HL-60 (cell line): Measurements from ENCODE around the gene CASP3.

ENCODE experiments used
- DNase-seq, 2 experiments: peaks; one replicate each; pipeline ENCODE4 v3.0.0-alpha.2; 2010 to 2020; ENCODE audit warnings: low read depth in 1 of 2, low spot score in 1 of 2
- H3K27ac ChIP-seq: fragments of 250-450 bp; sonication (Bioruptor Pico); replicated peaks from 2 replicates; pipeline ENCODE4 v1.5.1; 2020; ENCODE audit warnings: mild to moderate bottlenecking, moderate library complexity
- H3K27me3 ChIP-seq: fragments of 250-450 bp; sonication (Bioruptor Pico); 2 replicates; pipeline ENCODE4 v1.5.1; 2021; ENCODE audit warnings: mild to moderate bottlenecking, moderate library complexity; ENCODE audit not compliant: insufficient read depth, poor library complexity, severe bottlenecking
- H3K4me3 ChIP-seq: replicated peaks from 2 replicates; pipeline ENCODE4 v1.5.1; 2011; ENCODE audit warnings: mild to moderate bottlenecking, control low read depth, low read length; ENCODE audit not compliant: insufficient read depth
- GABPA ChIP-seq: IDR thresholded peaks from 2 replicates; pipeline ENCODE4 v1.6.1; 2012; ENCODE audit warnings: low read depth
- POLR2AphosphoS5 ChIP-seq: IDR thresholded peaks from 2 replicates; pipeline ENCODE4 v1.6.1; 2012; ENCODE audit warnings: low read depth
- SPI1 ChIP-seq: IDR thresholded peaks from 2 replicates; pipeline ENCODE4 v1.6.1; 2012; ENCODE audit warnings: low read depth, mild to moderate bottlenecking, borderline replicate concordance
- TF ChIP-seq, protein P1 (sequence below): IDR thresholded peaks from one replicate; pipeline ENCODE4 v1.5.1; 2011; ENCODE audit warnings: low read length, control low read depth, inconsistent platforms; ENCODE audit not compliant: insufficient read depth
- TF ChIP-seq, protein P2 (sequence below): IDR thresholded peaks from 2 replicates; pipeline ENCODE4 v1.6.1; 2012; ENCODE audit warnings: low read depth; ENCODE audit not compliant: insufficient replicate concordance

Gene CASP3

DNA sequence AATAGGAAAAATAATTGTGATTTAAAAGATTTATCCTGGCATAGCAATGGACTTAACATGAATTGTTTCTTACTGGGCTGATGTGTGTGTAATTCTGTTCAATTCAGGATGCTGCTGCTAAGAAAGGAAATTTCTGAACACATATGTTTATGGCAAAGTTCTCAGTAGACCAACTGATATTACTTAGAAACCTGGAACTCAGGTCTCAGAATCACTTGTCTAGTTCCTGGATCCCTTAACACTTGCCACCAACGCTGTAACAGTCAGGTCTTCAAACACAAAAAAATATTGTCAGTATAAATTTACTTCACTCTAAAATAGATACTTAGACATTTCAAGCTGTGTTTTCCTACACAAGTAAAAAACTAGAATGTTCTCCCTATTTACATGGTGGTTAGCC, 5.5 kb downstream of the CASP3 start:
- DNase-seq = no peak
- TF ChIP-seq, protein P1, sequence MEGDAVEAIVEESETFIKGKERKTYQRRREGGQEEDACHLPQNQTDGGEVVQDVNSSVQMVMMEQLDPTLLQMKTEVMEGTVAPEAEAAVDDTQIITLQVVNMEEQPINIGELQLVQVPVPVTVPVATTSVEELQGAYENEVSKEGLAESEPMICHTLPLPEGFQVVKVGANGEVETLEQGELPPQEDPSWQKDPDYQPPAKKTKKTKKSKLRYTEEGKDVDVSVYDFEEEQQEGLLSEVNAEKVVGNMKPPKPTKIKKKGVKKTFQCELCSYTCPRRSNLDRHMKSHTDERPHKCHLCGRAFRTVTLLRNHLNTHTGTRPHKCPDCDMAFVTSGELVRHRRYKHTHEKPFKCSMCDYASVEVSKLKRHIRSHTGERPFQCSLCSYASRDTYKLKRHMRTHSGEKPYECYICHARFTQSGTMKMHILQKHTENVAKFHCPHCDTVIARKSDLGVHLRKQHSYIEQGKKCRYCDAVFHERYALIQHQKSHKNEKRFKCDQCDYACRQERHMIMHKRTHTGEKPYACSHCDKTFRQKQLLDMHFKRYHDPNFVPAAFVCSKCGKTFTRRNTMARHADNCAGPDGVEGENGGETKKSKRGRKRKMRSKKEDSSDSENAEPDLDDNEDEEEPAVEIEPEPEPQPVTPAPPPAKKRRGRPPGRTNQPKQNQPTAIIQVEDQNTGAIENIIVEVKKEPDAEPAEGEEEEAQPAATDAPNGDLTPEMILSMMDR = no peak
- no peak for TF ChIP-seq SPI1
- TF ChIP-seq, protein P2, sequence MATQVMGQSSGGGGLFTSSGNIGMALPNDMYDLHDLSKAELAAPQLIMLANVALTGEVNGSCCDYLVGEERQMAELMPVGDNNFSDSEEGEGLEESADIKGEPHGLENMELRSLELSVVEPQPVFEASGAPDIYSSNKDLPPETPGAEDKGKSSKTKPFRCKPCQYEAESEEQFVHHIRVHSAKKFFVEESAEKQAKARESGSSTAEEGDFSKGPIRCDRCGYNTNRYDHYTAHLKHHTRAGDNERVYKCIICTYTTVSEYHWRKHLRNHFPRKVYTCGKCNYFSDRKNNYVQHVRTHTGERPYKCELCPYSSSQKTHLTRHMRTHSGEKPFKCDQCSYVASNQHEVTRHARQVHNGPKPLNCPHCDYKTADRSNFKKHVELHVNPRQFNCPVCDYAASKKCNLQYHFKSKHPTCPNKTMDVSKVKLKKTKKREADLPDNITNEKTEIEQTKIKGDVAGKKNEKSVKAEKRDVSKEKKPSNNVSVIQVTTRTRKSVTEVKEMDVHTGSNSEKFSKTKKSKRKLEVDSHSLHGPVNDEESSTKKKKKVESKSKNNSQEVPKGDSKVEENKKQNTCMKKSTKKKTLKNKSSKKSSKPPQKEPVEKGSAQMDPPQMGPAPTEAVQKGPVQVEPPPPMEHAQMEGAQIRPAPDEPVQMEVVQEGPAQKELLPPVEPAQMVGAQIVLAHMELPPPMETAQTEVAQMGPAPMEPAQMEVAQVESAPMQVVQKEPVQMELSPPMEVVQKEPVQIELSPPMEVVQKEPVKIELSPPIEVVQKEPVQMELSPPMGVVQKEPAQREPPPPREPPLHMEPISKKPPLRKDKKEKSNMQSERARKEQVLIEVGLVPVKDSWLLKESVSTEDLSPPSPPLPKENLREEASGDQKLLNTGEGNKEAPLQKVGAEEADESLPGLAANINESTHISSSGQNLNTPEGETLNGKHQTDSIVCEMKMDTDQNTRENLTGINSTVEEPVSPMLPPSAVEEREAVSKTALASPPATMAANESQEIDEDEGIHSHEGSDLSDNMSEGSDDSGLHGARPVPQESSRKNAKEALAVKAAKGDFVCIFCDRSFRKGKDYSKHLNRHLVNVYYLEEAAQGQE = no peak
- no peak for TF ChIP-seq POLR2AphosphoS5
- no peak for TF ChIP-seq GABPA
- Histone ChIP-seq H3K4me3 (no peak overlapping the region), H3K27me3 (no peaks in the 10 kb centered on the region), H3K27ac (no peak overlapping the region)

DNA sequence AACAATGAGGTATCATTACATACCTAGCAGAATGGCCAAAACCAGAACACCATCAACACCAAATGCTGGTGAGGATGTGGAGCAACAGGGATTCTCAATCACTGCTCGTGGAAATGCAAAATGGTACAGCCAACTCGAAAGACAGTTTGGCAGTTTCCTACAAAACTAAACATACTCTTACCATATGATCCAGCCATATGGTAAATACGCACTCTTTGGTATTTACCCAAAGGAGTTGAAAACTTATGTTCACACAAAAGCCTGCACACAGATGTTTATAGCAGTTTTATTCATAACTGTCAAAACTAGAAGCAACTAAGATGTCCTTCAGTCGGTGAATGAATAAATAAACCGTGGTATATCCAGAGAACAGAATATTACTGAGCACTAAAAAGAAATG, 7.8 kb downstream of the CASP3 start:
- TF ChIP-seq, protein P2 = no peak
- TF ChIP-seq GABPA (no peak), POLR2AphosphoS5 (no peak), SPI1 (no peak)
- TF ChIP-seq, protein P1 = no peak
- Histone ChIP-seq H3K27me3 (no peaks in the 10 kb centered on the region), H3K27ac (no peak overlapping the region), H3K4me3 (no peak overlapping the region)
- DNase-seq = no peak

DNA sequence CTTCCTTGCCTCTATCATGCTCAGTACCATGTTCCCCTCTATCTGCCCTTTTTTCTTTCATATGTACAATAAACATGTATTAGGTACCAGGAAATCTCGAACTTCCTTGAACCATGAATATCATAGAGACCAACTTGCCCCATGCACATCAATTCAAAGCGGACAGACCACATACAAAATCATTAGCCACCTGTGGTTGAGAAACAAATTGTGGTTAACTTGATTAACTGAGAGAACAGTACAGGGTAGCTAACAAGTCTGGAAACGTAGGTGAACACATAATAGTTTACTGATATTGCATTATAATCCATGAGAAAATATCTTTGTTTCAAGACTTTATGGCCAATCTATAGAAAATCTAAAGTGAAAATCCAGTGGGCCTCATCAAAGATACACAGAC, 8.2 kb downstream of the CASP3 start:
- no peak for TF ChIP-seq GABPA
- no peak for TF ChIP-seq POLR2AphosphoS5
- TF ChIP-seq, protein P1 = no peak
- TF ChIP-seq, protein P2 = no peak
- TF ChIP-seq SPI1 = no peak
- Histone ChIP-seq H3K4me3 (no peak overlapping the region), H3K27me3 (no peaks in the 10 kb centered on the region), H3K27ac (no peak overlapping the region)
- no peak for DNase-seq
